ENCODE measurements around the gene NHP2.

The NHP2 gene

DNA sequence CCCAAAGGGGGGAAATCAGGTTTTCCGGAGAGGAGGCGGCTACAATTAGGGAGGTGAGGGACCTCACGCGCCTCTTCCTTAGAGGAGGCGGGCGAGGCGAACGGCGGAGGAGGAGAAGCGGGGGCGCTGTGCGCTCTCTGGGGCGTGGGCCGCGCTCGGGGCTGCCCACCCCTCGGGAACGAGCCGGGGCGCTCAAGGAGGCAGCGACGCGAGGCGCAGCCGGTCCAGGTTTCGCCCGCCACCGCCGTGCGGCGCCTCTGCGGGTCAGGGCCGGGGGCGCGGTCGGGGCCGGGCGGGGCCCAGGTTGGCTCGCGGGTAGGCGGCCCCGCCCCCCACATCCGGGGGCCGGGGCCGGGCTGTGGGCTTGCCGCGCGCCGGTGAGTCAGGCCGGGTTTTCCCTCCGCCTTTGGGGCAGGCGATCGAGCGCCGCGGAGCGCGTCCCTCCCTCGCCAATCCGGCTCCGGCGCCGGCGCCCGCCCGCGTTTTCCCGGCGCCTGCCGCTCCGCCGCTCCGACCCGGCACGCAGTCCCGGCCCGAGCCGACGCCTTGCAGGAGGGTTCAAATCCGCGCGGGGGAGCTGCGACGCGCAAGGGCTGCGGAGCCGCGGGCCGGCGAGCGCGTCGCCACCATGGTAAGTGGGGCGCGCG, 40.4 kb downstream of the NHP2 start, which contains the start of gene N4BP3:
N4BP3 (plus strand) TSS at position 392 of the 647 bp plus-strand sequence. CDS start 6,052 bp downstream, outside the sequence.
- DNase-seq = no peak

DNA sequence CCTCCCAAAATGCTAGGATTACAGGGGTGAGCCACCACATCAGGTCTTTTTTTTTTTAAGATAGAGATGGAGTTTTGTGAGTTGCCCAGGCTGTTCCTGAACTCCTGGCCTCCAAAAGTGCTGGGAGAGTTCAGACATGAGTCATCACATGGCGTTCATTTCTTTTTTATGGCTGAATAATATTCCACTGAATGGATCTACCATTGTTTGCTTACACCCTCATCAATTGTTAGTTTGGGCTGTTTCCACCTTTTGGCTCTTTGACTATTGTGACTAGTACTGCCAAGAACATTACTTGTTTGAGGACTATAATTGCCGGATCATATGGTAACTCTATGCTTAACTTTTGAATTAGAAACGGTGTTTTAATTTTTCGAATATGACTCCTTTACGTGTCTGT, 41.1 kb downstream of the NHP2 start:
- DNase-seq = no peak

DNA sequence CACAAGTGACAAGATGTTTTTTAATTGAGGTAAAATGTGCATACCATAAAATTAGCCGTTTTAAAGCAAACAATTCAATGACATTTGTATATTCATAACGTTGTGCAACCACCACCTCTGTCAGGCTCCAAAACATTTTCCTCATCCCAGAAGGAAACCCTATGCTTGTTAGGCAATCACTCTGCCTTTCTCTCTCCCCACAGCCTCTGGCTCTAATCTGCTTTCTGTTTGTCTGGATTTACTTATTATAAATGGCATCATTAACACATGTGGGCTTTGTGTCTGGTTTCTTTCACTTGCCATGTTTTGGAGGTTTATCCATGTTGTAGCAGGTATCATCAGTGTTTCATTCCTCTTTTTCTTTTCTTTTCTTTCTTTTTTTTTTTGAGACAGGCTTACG, 41.8 kb downstream of the NHP2 start:
- no peak for DNase-seq

DNA sequence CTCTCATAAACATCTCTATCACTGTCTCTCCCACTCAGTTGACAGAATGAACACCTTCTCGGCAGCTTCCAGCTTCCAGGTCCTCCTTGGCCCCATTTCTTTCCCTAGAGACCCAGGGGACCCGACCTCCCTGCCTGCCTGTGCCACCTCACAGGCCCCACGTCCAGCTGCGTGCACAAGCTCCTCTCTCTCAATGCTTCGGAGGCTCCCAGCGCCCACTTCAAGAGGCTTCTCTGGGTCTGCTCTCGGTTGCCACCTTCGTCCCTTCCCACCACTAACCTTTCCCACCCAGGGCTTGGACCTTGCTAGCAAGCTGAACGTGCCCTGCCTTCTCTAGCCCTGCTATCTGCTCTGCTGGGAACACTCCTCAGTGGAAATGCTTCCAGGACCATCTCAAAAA, 43.2 kb downstream of the NHP2 start:
- DNase-seq = no peak

DNA sequence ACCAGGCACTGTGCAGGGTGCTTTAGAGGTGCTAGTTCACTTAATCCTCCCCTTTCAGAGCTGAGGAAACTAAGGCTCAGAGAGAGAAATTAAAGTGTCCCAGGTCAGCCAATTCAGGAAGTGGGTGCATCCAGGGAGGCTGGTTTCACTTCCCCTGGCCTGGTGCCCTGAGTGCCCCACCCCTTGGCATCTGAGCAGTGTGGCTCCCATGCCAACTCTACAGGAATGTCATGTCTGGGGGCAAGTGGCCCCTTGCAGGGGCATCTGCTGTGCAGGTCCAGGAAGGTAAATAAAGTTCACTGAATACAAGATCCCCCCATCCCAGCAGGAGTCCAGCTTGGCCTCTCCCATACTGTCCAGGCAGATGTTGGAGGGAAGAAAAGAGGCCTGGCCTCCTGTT, 44.7 kb downstream of the NHP2 start:
- DNase-seq = no peak

DNA sequence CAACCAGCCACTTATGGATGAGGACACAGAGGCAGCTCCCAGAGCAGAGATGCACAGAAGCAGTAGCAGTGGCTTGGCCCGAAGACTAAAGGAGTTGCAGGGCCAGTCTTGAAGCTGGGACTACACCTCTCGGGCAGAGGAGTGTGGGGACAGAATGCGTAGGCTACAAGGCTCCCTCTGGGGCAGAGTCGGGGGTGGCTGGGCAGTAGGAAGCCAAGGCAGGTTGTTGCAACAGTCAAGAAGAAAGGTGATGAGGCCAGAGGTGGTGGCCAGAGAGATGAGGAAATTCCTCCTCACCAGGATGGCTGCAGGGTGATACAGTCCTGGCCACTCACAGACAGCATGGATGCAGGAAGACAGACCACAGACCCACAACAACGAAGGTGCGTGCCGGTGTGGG, 45.2 kb downstream of the NHP2 start:
- no peak for DNase-seq

DNA sequence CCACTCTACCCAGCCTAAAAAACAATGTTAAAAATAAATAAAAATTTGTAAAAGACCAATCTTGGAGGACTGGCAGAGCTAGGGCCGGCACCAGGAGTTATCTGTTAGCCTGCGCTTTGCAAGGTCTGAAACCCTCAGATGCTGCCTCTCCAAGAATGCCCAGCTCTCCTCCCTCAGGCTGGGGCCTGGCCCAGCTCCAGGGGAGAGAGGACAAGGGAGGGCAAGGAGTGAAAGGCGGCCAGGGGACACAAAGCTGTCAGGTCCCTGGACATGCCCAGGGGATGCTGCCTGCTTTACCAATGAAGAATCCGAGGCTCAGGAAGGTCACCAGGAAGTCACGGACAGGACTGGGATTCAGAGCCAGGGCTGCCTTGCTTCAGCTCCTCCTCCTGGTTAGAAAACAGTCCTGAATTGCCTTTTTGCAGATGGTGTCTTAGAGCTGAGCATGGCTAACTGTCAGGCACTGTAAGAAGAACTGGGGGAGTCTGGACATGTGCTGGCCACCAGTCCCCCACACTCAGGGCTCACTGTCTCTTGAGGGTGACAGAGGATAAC, 45.9 kb downstream of the NHP2 start:
- DNase-seq = no peak

DNA sequence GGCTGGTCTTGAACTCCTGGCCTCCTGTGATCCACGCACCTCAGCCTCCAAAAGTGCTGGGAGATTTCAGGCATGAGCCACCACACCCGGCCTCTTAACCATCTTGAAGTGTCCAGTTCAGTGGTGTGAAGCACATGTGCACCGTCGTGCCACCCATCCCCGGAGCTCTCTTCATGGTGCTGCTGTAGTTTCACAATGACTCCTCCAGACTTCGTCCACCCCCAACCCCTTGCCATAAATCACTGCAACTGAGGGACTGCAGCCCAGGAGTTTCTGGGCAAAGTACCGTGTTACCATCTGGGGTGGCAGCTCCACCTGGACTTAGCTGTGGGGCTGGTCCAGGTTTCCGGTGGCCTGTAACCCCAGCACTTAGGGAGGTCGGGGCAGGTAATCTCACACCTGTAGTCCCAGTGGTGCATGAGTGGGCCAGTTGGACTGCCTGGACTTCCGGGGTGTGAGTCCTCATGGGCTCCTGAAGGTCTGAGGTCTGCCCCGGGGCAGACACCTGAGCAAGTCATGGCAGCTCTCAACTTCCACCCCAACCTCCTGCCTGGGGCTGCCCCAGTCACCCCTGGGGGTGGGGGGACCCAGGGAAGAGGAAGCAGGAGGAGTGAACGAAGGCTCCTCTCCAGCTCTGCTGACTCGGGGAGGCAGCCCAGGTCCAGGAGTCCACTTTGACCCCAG, 47.0 kb downstream of the NHP2 start:
- DNase-seq = no peak

DNA sequence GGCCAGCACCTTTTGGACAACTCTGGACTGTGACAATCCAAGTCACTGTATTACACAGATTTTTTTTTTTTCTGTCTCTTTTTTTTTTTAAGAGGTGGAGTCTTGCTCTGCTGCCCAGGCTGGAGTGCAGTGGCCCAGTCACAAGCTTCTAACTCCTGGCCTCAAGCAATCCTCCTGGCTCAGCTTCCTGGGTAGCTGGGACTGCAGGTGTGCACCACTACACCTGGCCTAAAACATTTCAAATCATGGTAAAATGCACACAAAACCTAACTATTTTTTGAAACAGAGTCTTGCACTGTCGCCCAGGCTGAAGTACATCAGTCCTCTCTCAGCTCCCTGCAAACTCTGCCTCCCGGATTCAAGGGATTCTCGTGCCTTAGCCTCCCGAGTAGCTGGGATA, 47.6 kb downstream of the NHP2 start:
- DNase-seq = no peak

DNA sequence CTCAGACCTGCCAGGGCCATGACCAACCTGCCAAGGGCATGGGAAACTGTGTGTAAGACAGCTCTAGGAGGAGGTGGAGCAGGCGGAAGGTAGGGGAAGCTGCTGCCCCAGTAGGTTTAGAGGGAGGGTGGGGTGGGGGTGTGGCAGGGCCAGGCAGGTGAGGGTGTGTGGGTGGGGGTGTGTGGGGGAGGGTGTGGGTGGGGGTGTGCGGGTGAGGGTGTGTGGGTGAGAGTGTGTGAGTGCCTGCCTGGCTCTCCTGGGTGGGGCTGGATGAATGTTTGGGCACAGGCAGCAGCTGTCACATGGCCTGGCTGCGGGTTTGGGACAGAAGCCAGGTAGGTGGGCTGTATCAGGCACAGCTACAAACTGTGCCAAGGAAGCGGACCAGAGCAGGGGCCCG, 49.2 kb downstream of the NHP2 start:
- DNase-seq = no peak

DNA sequence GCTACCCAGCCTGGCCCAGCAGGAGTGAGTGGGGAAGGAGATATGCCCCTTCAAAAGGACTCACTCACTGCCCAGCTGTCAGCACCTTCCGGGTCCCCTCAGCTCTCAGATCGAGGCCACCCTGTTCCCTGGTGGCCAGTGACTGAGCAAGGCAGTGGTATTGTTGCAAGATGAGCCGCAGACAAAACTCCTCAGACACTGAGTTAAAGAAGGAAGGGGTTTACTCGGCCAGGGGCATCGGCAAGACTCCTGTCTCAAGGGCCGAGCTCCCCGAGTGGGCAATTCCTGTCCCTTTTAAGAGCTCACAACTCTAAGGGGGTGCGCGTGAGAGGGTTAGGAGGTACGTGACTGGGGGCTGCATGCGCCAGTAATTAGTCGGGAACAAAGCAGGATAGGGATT, 50.1 kb downstream of the NHP2 start:
- no peak for DNase-seq

All from NCI-H2081 treated with DMSO at 0.1 percent for 48 hours (cell line).